Calu3 (cell line): ENCODE measurements around the gene NPDC1. TPM values are rescaled to one million over a fixed set of nuclear protein-coding genes. Genes with fewer than 3 reads are reported as not detected.

ENCODE experiments used
- BruUV-seq: library from RNA; stranded (reverse); fragments of 400-500 nt; replicated peaks from 2 replicates; lab custom pipeline; 2021; lab: Mats Ljungman, UMichigan
- CTCF ChIA-PET: fragments of 300-600 bp; sonication (Branson Sonifier 250); formaldehyde crosslinking; loops from one replicate; lab custom pipeline; 2022; ENCODE audit warnings: antibody characterized with exemption; lab: Charles Lee
- DNase-seq: peaks from one replicate; pipeline ENCODE4 v3.0.0; 2022
- H3K27ac Mint-ChIP-seq: one replicate; pipeline ENCODE4 v1.8.0; 2022; ENCODE audit warnings: mixed read lengths; ENCODE audit not compliant: unreplicated experiment
- H3K27me3 Mint-ChIP-seq: one replicate; pipeline ENCODE4 v1.8.0; 2022; ENCODE audit warnings: mixed read lengths; ENCODE audit not compliant: unreplicated experiment
- H3K36me3 Mint-ChIP-seq: one replicate; pipeline ENCODE4 v1.8.0; 2022; ENCODE audit warnings: mild to moderate bottlenecking, moderate library complexity, mixed read lengths; ENCODE audit not compliant: insufficient read depth, unreplicated experiment
- H3K4me1 Mint-ChIP-seq: one replicate; pipeline ENCODE4 v1.8.0; 2022; ENCODE audit warnings: mild to moderate bottlenecking, low read depth, mixed read lengths; ENCODE audit not compliant: unreplicated experiment
- H3K4me3 Mint-ChIP-seq: one replicate; pipeline ENCODE4 v1.8.0; 2022; ENCODE audit warnings: mild to moderate bottlenecking, low read depth, moderate library complexity, mixed read lengths; ENCODE audit not compliant: unreplicated experiment
- H3K9me3 Mint-ChIP-seq: one replicate; pipeline ENCODE4 v1.8.0; 2022; ENCODE audit warnings: low read depth, mixed read lengths; ENCODE audit not compliant: unreplicated experiment
- intact Hi-C: fragments of 100-400 bp; cut with micrococcal nuclease; formaldehyde crosslinking; loops from one replicate; pipeline ENCODE4 v1.10.0; 2022; ENCODE audit not compliant: unreplicated experiment
- total RNA-seq: library from RNA; stranded (reverse); gene quantifications from 2 replicates; pipeline ENCODE4 v1.2.3, GENCODE V29; 2022
- TF ChIP-seq, protein P1 (sequence below): fragments of 200-600 bp; IDR thresholded peaks from one replicate; pipeline ENCODE4 v1.8.0; 2022; ENCODE audit warnings: antibody characterized with exemption; ENCODE audit not compliant: unreplicated experiment

NPDC1 gene
- total RNA-seq, 1 experiment from 2014 or later, result 65.2 TPM

DNA sequence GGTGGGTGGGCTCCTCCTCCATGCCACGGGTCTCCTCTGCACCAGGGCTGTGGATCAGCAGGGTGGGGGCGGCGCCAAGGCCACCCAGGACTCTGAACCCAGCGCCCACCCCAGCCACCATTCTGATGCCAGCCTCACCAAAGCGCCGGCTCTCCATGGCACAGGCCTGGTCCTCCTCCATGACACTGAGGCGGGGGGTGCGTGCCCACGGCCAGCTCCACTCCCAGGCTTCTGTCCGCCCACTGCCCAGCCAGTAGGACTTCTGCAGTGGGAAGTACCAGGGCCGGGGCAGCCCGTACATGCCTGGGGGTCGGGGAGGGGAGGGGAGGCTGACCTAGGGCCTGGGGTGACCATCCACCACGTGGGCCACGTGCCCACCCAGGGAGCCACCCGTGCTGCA is 29.5 kb downstream of the NPDC1 start:
- H3K36me3 Mint-ChIP-seq, result peaks cover 14% of the 10 kb centered on the region
- TF ChIP-seq, protein P1, sequence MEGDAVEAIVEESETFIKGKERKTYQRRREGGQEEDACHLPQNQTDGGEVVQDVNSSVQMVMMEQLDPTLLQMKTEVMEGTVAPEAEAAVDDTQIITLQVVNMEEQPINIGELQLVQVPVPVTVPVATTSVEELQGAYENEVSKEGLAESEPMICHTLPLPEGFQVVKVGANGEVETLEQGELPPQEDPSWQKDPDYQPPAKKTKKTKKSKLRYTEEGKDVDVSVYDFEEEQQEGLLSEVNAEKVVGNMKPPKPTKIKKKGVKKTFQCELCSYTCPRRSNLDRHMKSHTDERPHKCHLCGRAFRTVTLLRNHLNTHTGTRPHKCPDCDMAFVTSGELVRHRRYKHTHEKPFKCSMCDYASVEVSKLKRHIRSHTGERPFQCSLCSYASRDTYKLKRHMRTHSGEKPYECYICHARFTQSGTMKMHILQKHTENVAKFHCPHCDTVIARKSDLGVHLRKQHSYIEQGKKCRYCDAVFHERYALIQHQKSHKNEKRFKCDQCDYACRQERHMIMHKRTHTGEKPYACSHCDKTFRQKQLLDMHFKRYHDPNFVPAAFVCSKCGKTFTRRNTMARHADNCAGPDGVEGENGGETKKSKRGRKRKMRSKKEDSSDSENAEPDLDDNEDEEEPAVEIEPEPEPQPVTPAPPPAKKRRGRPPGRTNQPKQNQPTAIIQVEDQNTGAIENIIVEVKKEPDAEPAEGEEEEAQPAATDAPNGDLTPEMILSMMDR, result no peak
- no TSS peak for BruUV-seq
- intact Hi-C loops, result no loop called here
- H3K4me3 Mint-ChIP-seq, result no peak overlapping the region
- H3K27me3 Mint-ChIP-seq, result no peaks in the 10 kb centered on the region
- no peak overlapping the region for H3K27ac Mint-ChIP-seq
- no peaks in the 10 kb centered on the region for H3K9me3 Mint-ChIP-seq
- H3K4me1 Mint-ChIP-seq, result no peaks in the 10 kb centered on the region
- no peak for DNase-seq
- CTCF ChIA-PET, result no interaction called here

- no peaks in the 10 kb centered on the region for H3K4me1 Mint-ChIP-seq
- H3K27ac Mint-ChIP-seq, result no peak overlapping the region
- H3K27me3 Mint-ChIP-seq, result no peaks in the 10 kb centered on the region
- H3K36me3 Mint-ChIP-seq, result peaks cover 18% of the 10 kb centered on the region
- intact Hi-C loops, result no loop called here
- DNase-seq, result no peak
- no peaks in the 10 kb centered on the region for H3K9me3 Mint-ChIP-seq
- CTCF ChIA-PET, result interaction anchor here (0.5 kb wide), 1 partner anchor 57 kb away, joined by 7 read pairs; no protein-coding TSS in a partner anchor
- TF ChIP-seq, protein P1, result no peak
- BruUV-seq, result no TSS peak
- no peak overlapping the region for H3K4me3 Mint-ChIP-seq
Measured at GRCh38 chr9:137015976-137016375, 30.0 kb downstream of the NPDC1 start.

DNA sequence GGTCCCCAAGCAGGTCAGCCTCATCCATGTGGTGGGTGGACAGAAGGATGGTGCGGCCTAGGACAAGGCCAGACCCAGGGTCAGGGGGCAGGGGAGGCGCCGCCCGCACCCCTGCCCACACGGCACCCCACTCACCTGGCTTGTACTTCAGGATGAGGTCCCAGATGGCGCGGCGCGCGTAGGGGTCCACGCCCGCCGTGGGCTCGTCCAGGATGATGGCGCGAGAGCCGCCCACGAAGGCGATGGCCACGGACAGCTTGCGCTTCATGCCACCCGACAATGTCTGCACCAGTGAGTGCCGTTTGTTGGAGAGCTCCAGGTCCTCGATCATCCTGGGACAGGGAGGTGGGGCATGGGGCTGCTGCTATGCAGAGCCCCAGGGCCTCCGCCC is 30.4 kb downstream of the NPDC1 start:
- Mint-ChIP-seq H3K36me3 (peaks cover 18% of the 10 kb centered on the region), H3K27ac (no peak overlapping the region), H3K4me1 (no peaks in the 10 kb centered on the region), H3K27me3 (no peaks in the 10 kb centered on the region), H3K9me3 (no peaks in the 10 kb centered on the region), H3K4me3 (no peak overlapping the region)
- no TSS peak for BruUV-seq
- DNase-seq, result no peak
- TF ChIP-seq, protein P1, result no peak
- CTCF ChIA-PET, result interaction anchor here (0.5 kb wide), 1 partner anchor 58 kb away, joined by 7 read pairs; no protein-coding TSS in a partner anchor
- intact Hi-C loops, result no loop called here

- BruUV-seq, result no TSS peak
- intact Hi-C loops, result no loop called here
- DNase-seq, result no peak
- Mint-ChIP-seq H3K4me3 (no peak overlapping the region), H3K27me3 (no peaks in the 10 kb centered on the region), H3K36me3 (peaks cover 18% of the 10 kb centered on the region), H3K4me1 (no peaks in the 10 kb centered on the region), H3K9me3 (no peaks in the 10 kb centered on the region), H3K27ac (no peak overlapping the region)
- TF ChIP-seq, protein P1, result no peak
- CTCF ChIA-PET, result interaction anchor here (0.5 kb wide), 1 partner anchor 58 kb away, joined by 7 read pairs; no protein-coding TSS in a partner anchor
Measured at GRCh38 chr9:137014776-137015539, 31.0 kb downstream of the NPDC1 start.
